ENCODE results near the gene TMEM141. TPM values are rescaled to one million over a fixed set of nuclear protein-coding genes. Genes with fewer than 3 reads are reported as not detected.

Gene TMEM141
- total RNA-seq, 2 experiments from 2014 or later, result 43.2 to 70.2 TPM

GRCh38 chr9:136820971-136821825 lies 30.1 kb downstream of the TMEM141 start:
- H3K79me2 ChIP-seq (ENCODE audit: insufficient read depth, low read depth, low read length), result peaks cover 8% of the 10 kb centered on the region; the same call in 1 of the 2 replicates
- H4K20me1 ChIP-seq (ENCODE audit: insufficient read depth, low read length), result no peaks in the 10 kb centered on the region
- no peak overlapping the region for H3K4me2 ChIP-seq (ENCODE audit: low read length)
- no peak overlapping the region for H3K4me3 ChIP-seq (ENCODE audit: low read depth, low read length, poor library complexity, severe bottlenecking)
- BruUV-seq (replicated peaks), result no TSS peak
- POLR2A ChIA-PET, result interaction anchor here (0.9 kb wide), 1 partner anchor 21 kb away, joined by 8 read pairs; no protein-coding TSS in a partner anchor
- H3K4me1 ChIP-seq (ENCODE audit: insufficient read depth, low read length, poor library complexity, severe bottlenecking), result no peaks in the 10 kb centered on the region
- CTCF ChIA-PET (ENCODE audit: unreplicated experiment), result no interaction called here
- TF ChIP-seq, protein P1, sequence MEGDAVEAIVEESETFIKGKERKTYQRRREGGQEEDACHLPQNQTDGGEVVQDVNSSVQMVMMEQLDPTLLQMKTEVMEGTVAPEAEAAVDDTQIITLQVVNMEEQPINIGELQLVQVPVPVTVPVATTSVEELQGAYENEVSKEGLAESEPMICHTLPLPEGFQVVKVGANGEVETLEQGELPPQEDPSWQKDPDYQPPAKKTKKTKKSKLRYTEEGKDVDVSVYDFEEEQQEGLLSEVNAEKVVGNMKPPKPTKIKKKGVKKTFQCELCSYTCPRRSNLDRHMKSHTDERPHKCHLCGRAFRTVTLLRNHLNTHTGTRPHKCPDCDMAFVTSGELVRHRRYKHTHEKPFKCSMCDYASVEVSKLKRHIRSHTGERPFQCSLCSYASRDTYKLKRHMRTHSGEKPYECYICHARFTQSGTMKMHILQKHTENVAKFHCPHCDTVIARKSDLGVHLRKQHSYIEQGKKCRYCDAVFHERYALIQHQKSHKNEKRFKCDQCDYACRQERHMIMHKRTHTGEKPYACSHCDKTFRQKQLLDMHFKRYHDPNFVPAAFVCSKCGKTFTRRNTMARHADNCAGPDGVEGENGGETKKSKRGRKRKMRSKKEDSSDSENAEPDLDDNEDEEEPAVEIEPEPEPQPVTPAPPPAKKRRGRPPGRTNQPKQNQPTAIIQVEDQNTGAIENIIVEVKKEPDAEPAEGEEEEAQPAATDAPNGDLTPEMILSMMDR (conservative IDR thresholded peaks at IDR 0.05; ENCODE audit: low read length), result no peak
- no peak for TF ChIP-seq EZH2phosphoT487 (IDR thresholded peaks at IDR 0.05; ENCODE audit: borderline replicate concordance, low read depth, low read length)
- H3K9me2 ChIP-seq (ENCODE audit: insufficient read depth, low read length), result no peaks in the 10 kb centered on the region
- H3K9me3 ChIP-seq (ENCODE audit: low read length), result no peaks in the 10 kb centered on the region
- H3K27ac ChIP-seq (ENCODE audit: low read depth, low read length, poor library complexity, severe bottlenecking), result no peak overlapping the region
- DNase-seq (ENCODE audit: low spot score), result no peak
- H2AFZ ChIP-seq (ENCODE audit: low read length), result no peak overlapping the region
- intact Hi-C loops (cut with micrococcal nuclease; ENCODE audit: unreplicated experiment), result no loop called here
- H3K36me3 ChIP-seq (ENCODE audit: insufficient read depth, low read length), result peaks cover 54% of the 10 kb centered on the region

DNA sequence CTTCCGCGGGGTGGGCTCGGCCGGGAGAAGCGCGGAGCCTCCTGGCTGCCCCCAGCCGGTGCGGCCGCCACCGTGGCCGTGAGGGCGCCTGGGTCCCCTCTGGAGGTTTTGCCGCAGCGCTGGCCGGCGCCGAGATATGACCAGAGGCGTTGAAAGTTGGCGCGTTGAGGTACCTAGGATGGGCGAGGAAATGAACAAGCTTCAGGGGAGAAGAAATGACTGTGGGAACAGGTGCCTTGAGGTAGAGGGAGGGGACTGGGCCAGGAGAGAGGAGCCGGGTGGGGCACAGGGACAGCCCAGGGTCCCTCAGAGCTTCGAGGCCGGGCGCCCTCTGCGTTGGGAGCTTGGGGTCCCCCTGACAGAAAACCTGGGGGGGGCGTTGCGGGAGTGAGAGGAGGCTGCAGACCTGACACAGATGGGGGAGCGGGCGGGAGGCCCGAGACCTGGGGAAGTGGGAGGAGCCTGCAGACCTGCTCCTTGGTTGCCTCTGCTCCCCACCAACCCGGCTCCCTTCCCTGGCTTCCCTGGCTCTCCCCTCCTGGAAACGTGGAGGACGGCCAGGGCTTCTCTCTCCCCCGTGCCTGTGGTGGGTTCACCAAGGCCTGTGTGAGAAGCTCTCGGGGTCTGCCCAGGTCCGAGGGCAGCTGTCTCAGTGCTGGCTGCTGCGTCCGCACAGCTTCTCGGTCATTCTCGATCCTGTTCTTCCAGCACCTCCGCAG lies 30.8 kb downstream of the TMEM141 start:
- BruUV-seq (replicated peaks), result no TSS peak
- Histone ChIP-seq H4K20me1 (ENCODE audit: insufficient read depth, low read length) (no peaks in the 10 kb centered on the region), H3K9me3 (ENCODE audit: low read length) (no peaks in the 10 kb centered on the region), H3K9me2 (ENCODE audit: insufficient read depth, low read length) (no peaks in the 10 kb centered on the region), H3K4me2 (ENCODE audit: low read length) (no peak overlapping the region), H3K4me1 (ENCODE audit: insufficient read depth, low read length, poor library complexity, severe bottlenecking) (no peaks in the 10 kb centered on the region), H3K4me3 (ENCODE audit: low read depth, low read length, poor library complexity, severe bottlenecking) (no peak overlapping the region), H2AFZ (ENCODE audit: low read length) (no peak overlapping the region), H3K27ac (ENCODE audit: low read depth, low read length, poor library complexity, severe bottlenecking) (no peak overlapping the region), H3K36me3 (ENCODE audit: insufficient read depth, low read length) (peaks cover 56% of the 10 kb centered on the region), H3K79me2 (ENCODE audit: insufficient read depth, low read depth, low read length) (peaks cover 2% of the 10 kb centered on the region; the same call in 1 of the 2 replicates)
- no peak for DNase-seq (ENCODE audit: low spot score)
- intact Hi-C loops (cut with micrococcal nuclease; ENCODE audit: unreplicated experiment), result no loop called here
- CTCF ChIA-PET (ENCODE audit: unreplicated experiment), result no interaction called here
- TF ChIP-seq, protein P1 (conservative IDR thresholded peaks at IDR 0.05; ENCODE audit: low read length), result no peak
- TF ChIP-seq EZH2phosphoT487 (IDR thresholded peaks at IDR 0.05; ENCODE audit: borderline replicate concordance, low read depth, low read length), result no peak
- POLR2A ChIA-PET, result no interaction called here
